Measurements from ENCODE around the gene SURF4.
"Not testable (repeated sequence)": the region's sequence is repeated elsewhere in the genome, so short reads cannot be mapped to it uniquely, and the experiment has no call there.

The SURF4 gene

DNA sequence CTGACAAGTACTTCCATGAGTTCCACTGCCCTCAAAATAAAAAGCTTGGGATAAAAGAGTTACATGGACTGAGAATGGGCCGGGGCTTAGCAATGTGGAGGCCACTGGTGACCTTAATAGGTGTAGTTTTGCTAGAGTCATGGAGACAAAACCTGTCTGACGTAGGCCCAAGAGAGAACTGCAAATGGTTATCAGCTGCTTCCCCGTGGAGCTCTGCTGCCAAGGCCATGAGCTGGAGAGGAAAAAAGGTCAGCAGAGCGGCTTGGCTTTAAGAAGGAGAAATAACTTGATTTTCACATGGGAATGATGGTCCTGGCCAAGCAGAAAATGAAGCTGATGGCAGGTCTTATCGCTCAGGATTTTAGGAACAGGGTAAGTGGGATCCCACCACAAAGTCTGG is 36.2 kb downstream of the SURF4 start:
- Histone ChIP-seq H3K27me3 (ENCODE audit: insufficient read depth, low read length, poor library complexity, severe bottlenecking) (no peaks in the 10 kb centered on the region), H2AFZ (ENCODE audit: low read length) (no peak overlapping the region), H4K20me1 (ENCODE audit: insufficient read depth, low read length, poor library complexity, severe bottlenecking) (peaks cover 9% of the 10 kb centered on the region), H3K9ac (ENCODE audit: low read depth, low read length, poor library complexity, severe bottlenecking) (no peak overlapping the region), H3K9me3 (ENCODE audit: insufficient read depth, low read depth, low read length) (no peaks in the 10 kb centered on the region), H3K36me3 (ENCODE audit: insufficient read depth, low read length) (peaks cover 24% of the 10 kb centered on the region; the same call in 1 of the 2 replicates), H3K79me2 (ENCODE audit: insufficient read depth, low read length) (peaks cover 13% of the 10 kb centered on the region), H3K9me2 (replicated peaks; ENCODE audit: low read depth, low read length) (no peaks in the 10 kb centered on the region), H3K4me2 (ENCODE audit: low read depth, low read length, poor library complexity, severe bottlenecking) (no peak overlapping the region), H3F3A (ENCODE audit: low read depth) (no peaks in the 10 kb centered on the region), H3K4me3 (ENCODE audit: low read length, poor library complexity, severe bottlenecking) (no peak overlapping the region), H3K4me1 (ENCODE audit: insufficient read depth, low read length, poor library complexity, severe bottlenecking) (peaks cover 13% of the 10 kb centered on the region)
- TF ChIP-seq EZH2phosphoT487 (IDR thresholded peaks at IDR 0.05; ENCODE audit: borderline replicate concordance): no peak
- TF ChIP-seq, protein P1, sequence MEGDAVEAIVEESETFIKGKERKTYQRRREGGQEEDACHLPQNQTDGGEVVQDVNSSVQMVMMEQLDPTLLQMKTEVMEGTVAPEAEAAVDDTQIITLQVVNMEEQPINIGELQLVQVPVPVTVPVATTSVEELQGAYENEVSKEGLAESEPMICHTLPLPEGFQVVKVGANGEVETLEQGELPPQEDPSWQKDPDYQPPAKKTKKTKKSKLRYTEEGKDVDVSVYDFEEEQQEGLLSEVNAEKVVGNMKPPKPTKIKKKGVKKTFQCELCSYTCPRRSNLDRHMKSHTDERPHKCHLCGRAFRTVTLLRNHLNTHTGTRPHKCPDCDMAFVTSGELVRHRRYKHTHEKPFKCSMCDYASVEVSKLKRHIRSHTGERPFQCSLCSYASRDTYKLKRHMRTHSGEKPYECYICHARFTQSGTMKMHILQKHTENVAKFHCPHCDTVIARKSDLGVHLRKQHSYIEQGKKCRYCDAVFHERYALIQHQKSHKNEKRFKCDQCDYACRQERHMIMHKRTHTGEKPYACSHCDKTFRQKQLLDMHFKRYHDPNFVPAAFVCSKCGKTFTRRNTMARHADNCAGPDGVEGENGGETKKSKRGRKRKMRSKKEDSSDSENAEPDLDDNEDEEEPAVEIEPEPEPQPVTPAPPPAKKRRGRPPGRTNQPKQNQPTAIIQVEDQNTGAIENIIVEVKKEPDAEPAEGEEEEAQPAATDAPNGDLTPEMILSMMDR (conservative IDR thresholded peaks at IDR 0.05; ENCODE audit: low read length): no peak

DNA sequence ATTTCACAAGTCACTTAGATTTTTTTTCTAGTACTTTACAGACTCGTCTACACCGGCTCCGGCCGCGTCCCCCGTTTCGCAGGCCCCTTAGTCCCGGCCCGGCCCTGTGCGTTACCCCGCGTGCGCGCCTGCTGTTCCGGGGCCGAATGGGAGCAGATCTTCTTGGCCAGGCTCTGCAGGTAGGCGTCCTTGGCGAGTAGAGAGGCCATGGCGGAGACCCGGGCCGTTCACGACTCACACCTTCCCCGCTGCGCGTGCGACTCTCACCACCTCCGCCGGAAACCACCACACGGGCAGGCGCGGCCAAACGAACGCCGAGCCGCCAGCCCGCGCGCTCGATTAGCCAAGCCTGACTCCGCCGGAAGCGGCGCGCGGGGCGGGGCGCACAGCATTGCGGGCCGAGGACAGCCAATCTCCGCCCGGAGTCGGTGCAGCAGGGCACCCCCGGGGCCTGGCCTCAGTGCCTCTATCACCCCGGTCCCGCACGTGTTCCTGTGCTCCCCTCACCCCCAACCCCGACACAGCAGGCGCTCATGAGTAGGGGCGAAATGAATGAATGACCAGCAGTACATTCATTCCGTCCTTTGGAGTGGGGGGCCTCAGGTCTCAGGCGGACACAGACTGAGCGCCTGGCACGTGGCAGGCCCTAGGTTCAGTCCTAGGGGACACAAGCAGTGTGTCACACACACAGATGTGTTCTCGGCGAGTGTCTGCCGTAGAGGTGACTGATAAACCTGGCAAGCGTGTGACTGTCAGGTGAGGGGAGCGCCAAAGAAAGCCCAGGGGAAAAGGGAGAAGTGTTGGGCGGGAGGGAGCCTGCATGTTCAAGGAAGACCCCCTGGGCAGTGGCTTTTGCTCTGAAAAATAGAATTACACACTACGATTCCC is 39.7 kb downstream of the SURF4 start, which contains the start of gene SURF6:
Gene SURF6 (minus strand): TSS at position 265 of the 888 bp plus-strand sequence. CDS start 56 bp downstream, at position 209.
- Histone ChIP-seq H3K4me3 (ENCODE audit: low read length, poor library complexity, severe bottlenecking) (peak within 1 kb of the TSS; percentile 82), H3K9ac (ENCODE audit: low read depth, low read length, poor library complexity, severe bottlenecking) (peak within 1 kb of the TSS; percentile 77), H3K4me1 (ENCODE audit: insufficient read depth, low read length, poor library complexity, severe bottlenecking) (peaks cover 30% of the 10 kb centered on the region), H3K9me2 (replicated peaks; ENCODE audit: low read depth, low read length) (no peaks in the 10 kb centered on the region), H2AFZ (ENCODE audit: low read length) (peak within 1 kb of the TSS; percentile 80), H4K20me1 (ENCODE audit: insufficient read depth, low read length, poor library complexity, severe bottlenecking) (peaks cover 34% of the 10 kb centered on the region), H3K9me3 (ENCODE audit: insufficient read depth, low read depth, low read length) (no peaks in the 10 kb centered on the region), H3K79me2 (ENCODE audit: insufficient read depth, low read length) (peaks cover 39% of the 10 kb centered on the region), H3K4me2 (ENCODE audit: low read depth, low read length, poor library complexity, severe bottlenecking) (peak within 1 kb of the TSS; percentile 94), H3K27me3 (ENCODE audit: insufficient read depth, low read length, poor library complexity, severe bottlenecking) (no peaks in the 10 kb centered on the region), H3F3A (ENCODE audit: low read depth) (no peaks in the 10 kb centered on the region), H3K36me3 (ENCODE audit: insufficient read depth, low read length) (peaks cover 33% of the 10 kb centered on the region; the same call in 1 of the 2 replicates)
- TF ChIP-seq, protein P1 (conservative IDR thresholded peaks at IDR 0.05; ENCODE audit: low read length): no peak
- TF ChIP-seq EZH2phosphoT487 (IDR thresholded peaks at IDR 0.05; ENCODE audit: borderline replicate concordance): no peak

DNA sequence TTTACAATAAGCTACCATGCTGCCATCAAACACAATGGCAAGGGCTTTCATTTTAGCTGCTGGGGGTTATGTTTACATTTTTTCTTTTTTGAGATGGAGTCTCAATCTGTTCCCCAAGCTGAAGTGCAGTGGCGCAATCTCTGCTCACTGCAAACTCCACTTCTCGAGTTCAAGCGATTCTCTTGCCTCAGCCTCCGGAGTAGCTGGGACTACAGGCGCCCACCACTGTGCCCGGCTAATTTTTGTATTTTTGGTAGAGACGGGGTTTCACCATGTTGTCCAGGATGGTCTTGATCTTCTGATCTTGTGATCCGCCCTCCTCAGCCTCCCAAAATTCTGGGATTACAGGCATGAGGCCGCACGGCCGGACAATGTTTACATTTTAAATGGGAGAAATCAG is 41.0 kb downstream of the SURF4 start:
- not testable (repeated sequence) for H2AFZ ChIP-seq (ENCODE audit: low read length); H3F3A ChIP-seq (ENCODE audit: low read depth); H3K9me3 ChIP-seq (ENCODE audit: insufficient read depth, low read depth, low read length); H3K9me2 ChIP-seq (replicated peaks; ENCODE audit: low read depth, low read length); H3K27me3 ChIP-seq (ENCODE audit: insufficient read depth, low read length, poor library complexity, severe bottlenecking)
- peaks cover 39% of the 10 kb centered on the region for H3K79me2 ChIP-seq (ENCODE audit: insufficient read depth, low read length)
- peaks cover 24% of the 10 kb centered on the region for H3K4me1 ChIP-seq (ENCODE audit: insufficient read depth, low read length, poor library complexity, severe bottlenecking)
- peak overlapping the region; percentile 82 for H3K4me3 ChIP-seq (ENCODE audit: low read length, poor library complexity, severe bottlenecking)
- peak overlapping the region; percentile 79 for H3K4me2 ChIP-seq (ENCODE audit: low read depth, low read length, poor library complexity, severe bottlenecking)
- peaks cover 41% of the 10 kb centered on the region; the same call in 1 of the 2 replicates for H3K36me3 ChIP-seq (ENCODE audit: insufficient read depth, low read length)
- H3K9ac ChIP-seq (ENCODE audit: low read depth, low read length, poor library complexity, severe bottlenecking): peak overlapping the region; percentile 77
- peaks cover 40% of the 10 kb centered on the region for H4K20me1 ChIP-seq (ENCODE audit: insufficient read depth, low read length, poor library complexity, severe bottlenecking)

Data from Loucy (cell line).